Medulla oblongata (tissue), 1 donor: ENCODE data around the gene MSI2.
"Not testable (repeated sequence)": the region's sequence is repeated elsewhere in the genome, so short reads cannot be mapped to it uniquely, and the experiment has no call there.

Experiments
- DNase-seq: peaks from one replicate; pipeline ENCODE4 v3.0.0-alpha.2; 2015; ENCODE audit errors: extremely low spot score

MSI2 gene

DNA sequence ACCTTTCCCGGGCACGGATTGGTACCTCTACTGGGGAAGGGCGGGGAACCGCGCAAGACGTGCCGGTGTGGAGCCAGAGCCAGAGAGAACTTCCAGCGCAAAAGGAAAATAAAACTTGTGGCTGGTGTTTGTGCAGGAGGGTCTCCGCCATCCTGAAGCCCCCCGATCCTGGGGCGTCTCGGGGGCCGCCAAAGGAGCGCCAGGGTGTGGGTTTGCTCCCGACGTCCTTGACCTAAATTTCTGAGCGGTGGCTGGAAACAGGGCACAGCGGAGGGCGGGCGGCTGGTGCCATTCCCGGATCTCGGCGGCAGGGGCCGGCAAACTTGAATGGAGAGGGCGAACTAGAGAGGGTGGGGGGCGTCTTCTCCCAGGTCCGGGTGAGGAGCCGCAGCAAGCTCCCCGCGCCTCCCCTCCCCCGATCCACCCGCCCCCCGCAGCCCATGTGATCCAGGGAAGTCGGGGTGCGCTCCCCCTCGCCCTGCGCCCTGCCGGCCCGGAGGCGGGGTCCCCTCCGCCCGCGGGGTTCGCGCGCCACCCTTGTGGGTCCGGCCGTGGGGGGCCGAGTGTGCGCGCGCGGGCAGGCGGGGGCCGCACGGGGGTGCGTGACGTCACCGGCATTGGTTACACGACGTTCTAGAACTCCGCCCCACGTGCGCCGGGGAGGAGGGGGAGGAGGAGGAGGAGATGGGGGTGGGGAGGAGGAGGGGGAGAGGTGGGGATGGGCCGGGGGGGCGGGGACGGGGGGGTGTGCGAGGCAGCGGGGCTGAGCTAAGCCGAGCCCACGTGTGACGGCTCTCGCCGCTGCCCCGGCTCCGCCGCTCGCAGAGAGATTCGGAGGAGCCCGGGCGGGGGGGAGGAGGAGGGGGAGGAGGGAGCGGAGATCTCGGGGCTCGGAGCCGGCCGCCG is at the start of gene MSI2:
TSS of gene MSI2 (plus strand) at position 748 of the 906 bp plus-strand sequence. CDS start 220 bp downstream, outside the sequence.
- peak; percentile 96 for DNase-seq

- no peak for DNase-seq
Observed at GRCh38 chr17:57206928-57207327, 49.4 kb upstream of the MSI2 start.

GRCh38 chr17:57207396-57207795 is 48.9 kb upstream of the MSI2 start:
- no peak for DNase-seq

GRCh38 chr17:57210224-57210553 is 46.1 kb upstream of the MSI2 start:
- no peak for DNase-seq

GRCh38 chr17:57210972-57211411 is 45.3 kb upstream of the MSI2 start:
- no peak for DNase-seq

DNA sequence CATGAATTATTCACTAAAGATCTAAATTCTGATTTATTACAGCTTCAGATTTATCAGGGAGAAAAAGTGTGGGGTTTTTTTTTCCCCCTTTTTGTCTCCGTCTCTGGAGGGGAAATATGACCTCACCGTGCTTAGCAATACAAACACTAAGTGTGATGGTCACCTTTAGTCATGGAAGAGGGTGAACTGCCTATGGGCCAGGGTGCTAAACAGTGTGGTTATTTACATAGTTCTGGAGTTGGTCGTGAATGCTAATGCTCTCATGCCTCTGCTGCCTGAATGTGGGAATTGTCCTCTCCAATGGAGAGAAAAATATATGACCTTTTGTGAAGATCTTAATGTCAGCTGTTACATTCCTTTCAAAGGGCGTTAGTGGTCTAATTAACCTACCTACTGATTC is 44.8 kb upstream of the MSI2 start:
- no peak for DNase-seq

DNA sequence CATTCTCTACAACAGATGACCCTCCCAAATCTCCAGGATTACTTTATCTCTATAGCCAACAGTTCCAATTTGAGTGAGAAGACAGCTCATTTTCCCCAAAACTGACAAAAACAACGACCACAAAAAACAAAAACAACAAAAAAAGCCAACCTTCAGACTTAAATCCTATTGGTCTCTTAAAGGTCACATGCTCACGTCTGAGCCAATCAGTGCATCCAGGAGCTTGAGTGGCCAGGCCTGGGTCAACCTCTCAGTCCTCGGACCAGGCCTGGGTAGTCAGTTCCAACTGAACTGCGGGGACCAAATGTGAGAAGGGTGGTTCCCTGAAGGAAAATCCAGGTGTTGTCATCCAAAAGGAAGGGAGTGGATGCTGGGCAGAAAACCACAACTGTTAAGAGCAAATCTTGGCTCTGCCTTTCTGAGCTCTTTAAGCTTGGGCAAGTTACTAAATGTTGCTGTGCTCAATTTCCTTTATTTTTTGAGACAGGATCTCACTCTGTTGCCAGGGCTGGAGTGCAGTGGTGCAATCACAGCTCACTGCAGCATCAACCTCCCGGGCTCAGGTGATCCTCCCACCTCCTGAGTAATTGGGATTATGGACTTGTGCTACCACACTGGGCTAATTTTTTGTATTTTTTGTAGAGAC is 43.0 kb upstream of the MSI2 start:
- DNase-seq, result no peak

- DNase-seq, result no peak
Observed at GRCh38 chr17:57215317-57215716, 41.0 kb upstream of the MSI2 start.

DNA sequence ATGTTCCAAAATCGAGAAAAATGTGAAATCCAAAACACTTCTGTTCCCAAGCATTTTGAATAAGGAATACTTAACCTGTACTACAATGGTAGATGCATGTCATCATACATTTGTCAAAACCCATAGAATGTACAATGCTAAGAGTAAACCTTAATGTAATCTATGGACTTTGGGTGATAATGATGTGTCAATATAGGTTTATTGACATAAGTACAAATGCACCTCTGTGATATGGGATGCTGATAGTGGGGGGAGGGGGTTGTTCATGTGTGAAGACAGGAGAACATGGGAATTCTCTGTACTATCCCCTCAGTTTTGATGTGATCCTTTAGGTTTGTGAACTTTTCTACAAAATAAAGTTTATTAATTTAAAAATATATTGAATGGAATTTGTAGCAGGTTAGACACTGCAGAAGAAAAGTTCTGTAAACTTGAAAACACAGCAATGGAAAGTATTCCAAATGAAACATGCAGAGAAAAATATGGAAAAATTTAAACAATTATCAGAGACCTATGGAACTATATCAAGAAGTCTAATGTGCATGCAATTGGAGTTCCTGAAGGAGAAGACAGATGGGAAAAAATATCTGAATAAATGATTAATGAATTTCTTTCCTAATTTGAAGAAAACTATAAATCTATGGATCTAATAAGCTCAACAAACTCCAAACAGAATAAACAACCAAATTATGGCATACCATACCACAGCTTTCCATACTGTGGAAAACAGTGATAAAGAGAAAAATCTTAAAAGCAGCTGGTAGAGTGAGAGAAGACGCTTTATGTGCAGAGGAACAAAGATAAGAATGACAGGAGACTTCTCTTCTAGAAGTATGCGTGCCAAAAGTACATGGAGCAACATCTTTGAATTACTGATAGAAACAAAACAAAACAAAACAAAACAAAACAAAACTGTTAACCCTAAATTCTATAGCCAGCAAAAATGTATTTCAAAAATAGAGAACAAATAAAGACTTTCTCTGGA is 34.7 kb upstream of the MSI2 start:
- DNase-seq, result no peak

DNA sequence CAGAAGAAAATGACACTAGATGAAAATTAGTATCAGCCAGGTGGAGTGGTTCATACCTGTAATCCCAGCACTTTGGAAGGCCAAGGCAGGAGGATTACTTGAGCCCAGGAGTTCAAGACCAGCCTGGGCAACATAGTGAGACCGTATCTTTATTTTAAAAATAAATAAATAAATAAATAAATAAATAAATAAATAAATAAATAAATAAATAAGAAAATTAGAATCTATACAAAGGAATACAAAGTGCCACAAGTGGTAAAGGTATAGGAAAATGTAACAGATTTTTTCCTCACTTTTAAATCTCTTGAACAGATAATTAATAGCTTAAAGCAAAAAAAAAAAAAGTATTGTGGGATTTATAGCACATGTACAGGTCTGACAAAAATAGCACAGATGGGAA is 33.9 kb upstream of the MSI2 start:
- not testable (repeated sequence) for DNase-seq

DNA sequence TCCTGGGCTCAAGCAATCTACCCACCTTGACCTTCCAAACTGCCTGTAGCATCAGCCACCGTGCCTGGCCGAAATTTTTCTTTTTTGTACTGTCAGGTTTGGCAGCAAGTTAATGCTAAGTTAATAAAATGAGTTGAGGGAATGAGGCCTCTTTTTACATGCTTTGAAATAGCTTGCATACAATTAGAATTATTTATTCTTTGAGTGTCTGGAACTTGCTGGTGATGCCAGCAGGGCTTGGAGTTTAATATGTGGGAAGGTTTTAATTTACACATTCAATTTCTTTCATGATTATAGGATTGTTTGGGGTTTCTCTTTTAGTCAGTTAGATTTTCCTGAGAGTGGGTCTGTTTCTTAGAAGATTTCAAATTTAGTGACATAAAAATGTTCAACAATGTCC is 31.2 kb upstream of the MSI2 start:
- DNase-seq, result no peak

- no peak for DNase-seq
Observed at GRCh38 chr17:57226793-57227192, 29.5 kb upstream of the MSI2 start.

- no peak for DNase-seq
Observed at GRCh38 chr17:57228911-57229310, 27.4 kb upstream of the MSI2 start.

DNA sequence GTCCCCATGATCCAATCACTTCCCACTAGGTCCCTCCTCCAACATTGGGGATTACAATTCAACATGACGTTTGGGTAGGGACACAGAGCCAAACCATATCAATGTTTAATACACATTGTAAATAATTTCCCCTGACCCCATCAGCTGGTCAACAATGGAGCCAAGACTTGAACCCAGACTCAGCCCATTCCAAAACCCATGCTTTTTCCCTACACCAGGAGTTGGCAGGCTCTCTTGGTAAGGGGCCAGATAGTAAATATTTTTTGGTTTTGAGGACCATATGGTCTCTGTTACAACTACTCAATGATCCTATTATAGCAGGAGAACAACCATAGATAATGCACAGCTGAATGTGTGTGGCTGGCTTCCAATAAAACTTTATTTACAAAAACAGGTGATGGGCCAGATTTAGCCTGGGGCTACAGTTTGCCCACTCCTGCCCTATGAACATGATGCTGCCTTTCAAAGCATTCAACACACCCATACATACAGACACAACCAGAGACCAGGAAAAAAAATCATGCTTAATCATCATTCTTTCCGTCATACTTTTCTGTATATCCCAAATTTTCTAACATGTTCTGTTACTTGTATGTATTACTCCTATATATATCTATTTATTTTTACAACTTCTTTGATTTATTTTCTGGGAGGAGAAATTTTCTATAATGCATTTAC is 22.1 kb upstream of the MSI2 start:
- DNase-seq, result no peak

- no peak for DNase-seq
Observed at GRCh38 chr17:57234739-57235092, 21.6 kb upstream of the MSI2 start.

DNA sequence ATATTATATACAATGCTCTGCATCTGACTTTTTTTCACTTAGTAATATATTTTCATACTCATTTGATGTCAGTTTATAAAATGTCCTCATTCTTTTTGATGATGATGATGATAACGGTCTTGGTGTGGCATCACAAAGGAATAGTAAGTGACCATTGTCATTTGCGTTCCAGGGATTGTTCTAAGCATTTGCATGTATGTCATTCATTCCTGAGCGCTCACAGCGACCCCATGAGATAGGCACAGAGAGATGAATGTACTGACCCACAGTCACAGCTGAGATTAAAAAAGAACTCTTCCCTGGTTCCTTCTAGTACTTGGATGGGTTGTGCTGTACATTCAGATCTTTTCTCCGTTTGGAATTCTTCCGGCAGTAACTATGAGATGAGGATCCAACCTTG is 21.2 kb upstream of the MSI2 start:
- no peak for DNase-seq

GRCh38 chr17:57236686-57237299 is 19.5 kb upstream of the MSI2 start:
- no peak for DNase-seq

DNA sequence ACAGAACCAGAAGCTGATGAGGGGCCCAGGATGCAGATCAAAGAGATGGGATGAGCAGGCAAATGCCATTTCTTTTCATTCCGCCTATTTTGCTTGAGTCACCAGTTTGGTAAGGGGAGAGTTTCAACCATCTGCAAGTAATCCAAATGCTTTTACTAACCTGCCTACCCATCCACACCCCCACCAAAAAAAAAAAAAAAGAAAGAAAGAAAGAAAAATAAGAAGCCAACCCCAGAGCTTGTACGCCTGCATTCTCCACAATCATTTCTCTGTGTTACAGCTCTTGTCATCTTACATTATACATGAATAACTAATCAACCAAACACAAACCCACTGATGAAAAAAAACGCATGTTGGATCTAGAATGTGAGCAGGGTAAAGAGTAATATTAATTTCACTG is 15.7 kb upstream of the MSI2 start:
- no peak for DNase-seq

DNA sequence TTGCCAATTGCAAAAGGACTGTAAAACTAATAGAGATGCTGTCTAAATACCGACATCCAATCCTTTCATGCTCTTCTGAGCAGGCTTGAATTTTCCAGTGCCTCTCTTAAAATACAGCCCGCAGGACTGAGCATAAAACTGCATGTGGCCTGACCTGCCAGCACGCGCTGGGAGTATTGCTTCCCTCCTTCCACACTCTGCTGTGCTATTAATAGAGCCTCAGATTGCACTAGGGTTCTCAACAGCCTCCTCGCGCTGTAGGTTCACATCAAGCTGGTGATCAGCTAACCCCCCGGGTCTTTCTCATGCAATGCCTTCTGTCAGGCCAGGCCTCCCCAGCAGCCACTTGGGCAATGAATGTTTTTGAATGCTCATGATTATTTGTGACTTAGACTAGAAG is 14.2 kb upstream of the MSI2 start:
- DNase-seq, result no peak

DNA sequence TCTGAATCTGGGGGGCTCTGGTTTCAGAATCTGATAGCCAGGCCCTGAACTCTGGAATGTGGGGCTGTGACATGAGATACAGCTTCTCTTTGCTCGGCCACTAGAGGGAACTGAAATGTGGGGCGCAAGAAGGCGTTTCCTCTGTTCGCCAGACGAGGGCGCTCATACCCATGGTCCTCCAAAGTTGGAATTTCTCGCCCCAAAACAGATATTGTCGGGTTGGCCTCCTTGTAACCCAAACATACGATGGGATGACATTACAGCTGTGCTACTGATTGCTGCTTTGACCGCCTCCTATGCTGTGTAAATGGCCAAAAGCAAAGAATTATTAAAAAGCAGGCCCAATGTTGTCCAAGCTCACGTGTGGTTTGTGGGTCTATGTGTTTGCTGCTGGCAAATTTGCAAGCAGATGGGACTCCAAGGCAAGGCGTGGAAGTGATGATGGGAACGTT is 13.1 kb upstream of the MSI2 start:
- DNase-seq, result peak; percentile 75

DNA sequence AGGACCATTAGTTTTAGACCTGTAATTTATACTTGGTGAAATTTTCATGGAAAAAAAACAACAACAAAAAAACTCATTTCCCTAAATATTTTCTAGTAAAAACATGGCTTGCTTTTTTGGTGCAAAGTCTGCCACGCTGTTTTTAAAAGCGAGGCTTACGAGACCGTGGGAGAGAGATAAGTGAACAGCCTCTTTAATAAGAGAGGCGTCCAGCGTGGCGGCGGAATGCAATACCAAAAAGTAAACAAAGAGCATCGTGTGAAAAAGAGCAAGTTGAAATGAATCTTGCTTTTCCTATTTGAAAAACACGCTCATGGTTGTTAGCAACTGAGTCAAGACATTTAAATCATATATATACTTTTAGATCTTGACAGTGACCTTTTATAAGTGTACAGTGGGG is 10.5 kb upstream of the MSI2 start:
- DNase-seq, result no peak
